NCI-H446 treated with DMSO at 0.1 percent for 48 hours (cell line): ENCODE data around the gene NANOGP8.
"Not testable (repeated sequence)": the region's sequence is repeated elsewhere in the genome, so short reads cannot be mapped to it uniquely, and the experiment has no call there.

Experiments
- DNase-seq: peaks from one replicate; lab custom pipeline; 2025; lab: John Stamatoyannopoulos, UW

The NANOGP8 gene, protein sequence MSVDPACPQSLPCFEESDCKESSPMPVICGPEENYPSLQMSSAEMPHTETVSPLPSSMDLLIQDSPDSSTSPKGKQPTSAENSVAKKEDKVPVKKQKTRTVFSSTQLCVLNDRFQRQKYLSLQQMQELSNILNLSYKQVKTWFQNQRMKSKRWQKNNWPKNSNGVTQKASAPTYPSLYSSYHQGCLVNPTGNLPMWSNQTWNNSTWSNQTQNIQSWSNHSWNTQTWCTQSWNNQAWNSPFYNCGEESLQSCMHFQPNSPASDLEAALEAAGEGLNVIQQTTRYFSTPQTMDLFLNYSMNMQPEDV

DNA sequence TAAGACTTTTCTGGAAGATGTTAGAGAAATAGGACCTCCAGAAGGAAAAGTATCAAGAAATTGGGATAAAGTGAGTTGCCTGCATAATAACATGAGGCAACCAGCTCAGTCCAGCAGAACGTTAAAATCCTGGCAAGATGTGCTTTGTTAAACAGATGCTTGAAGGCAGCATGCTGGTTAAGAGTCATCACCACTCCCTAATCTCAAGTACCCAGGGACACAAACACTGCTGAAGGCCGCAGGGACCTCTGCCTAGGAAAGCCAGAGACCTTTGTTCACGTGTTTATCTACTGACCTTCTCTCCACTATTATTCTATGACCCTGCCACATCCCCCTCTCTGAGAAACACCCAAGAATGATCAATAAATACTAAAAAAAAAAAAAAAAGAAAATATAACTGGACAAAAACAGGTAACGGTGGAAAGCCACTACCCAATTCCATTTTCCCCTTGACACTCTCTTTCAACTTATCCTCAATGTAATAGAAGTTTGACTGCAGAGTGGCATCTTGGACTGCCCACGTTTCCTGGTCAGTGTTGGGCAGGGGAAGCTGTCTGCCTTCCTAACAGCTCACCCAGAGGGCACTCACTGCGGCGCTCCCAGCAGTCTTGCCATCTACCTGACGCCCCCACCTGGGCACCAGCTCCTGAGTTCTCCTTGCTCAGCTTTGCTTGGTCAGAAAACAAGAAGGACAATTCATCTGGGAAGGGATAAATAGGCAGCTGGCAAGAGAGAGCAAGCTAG is at the start of gene NANOGP8:
TSS of gene NANOGP8 (minus strand) at position 120 of the 744 bp plus-strand sequence. CDS start 185 bp downstream, outside the sequence.
- DNase-seq: not testable (repeated sequence)

GRCh38 chr15:35134299-35134698 is 49.2 kb upstream of the NANOGP8 start:
- no peak for DNase-seq

GRCh38 chr15:35130245-35130644 is 45.1 kb upstream of the NANOGP8 start:
- DNase-seq: no peak

DNA sequence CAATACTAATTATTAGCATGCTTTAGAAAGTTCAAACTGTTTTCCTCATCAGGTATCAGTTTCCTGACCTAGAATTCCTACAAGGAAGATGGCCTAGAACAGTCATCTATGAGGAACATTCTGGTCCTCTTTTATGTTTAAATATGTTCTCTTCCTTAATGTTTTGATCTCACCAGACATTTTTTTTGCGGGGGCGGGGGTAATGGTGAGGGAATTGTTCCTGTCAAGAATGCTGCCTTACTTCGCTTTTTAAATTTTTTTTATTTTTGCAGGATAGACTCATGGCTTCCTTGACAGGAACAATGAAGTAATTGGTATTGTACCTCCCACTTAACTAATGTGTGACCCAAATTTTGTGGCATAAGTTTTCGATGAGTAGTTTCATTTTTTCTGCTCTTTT is 44.3 kb upstream of the NANOGP8 start:
- DNase-seq: no peak

GRCh38 chr15:35127717-35128116 is 42.6 kb upstream of the NANOGP8 start:
- DNase-seq: no peak

DNA sequence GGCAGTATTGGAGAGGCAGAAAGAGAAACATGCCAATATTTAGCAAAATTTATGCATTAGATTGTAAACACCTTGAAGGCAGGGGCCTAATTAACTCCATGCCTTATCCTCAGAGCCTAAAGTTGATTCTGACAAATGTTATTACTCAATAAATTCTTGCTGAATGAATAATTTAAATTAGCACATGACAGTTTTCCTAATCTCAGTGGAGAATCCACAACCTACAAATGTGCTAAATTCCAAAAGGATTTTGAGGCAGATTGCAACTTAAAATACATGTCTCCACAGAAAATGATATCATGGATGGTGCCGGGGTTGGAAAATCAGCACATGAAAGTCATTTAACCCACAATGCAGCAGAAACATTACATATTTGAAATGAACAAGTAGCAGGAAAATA is 41.1 kb upstream of the NANOGP8 start:
- DNase-seq: no peak

GRCh38 chr15:35123743-35124142 is 38.6 kb upstream of the NANOGP8 start:
- no peak for DNase-seq

DNA sequence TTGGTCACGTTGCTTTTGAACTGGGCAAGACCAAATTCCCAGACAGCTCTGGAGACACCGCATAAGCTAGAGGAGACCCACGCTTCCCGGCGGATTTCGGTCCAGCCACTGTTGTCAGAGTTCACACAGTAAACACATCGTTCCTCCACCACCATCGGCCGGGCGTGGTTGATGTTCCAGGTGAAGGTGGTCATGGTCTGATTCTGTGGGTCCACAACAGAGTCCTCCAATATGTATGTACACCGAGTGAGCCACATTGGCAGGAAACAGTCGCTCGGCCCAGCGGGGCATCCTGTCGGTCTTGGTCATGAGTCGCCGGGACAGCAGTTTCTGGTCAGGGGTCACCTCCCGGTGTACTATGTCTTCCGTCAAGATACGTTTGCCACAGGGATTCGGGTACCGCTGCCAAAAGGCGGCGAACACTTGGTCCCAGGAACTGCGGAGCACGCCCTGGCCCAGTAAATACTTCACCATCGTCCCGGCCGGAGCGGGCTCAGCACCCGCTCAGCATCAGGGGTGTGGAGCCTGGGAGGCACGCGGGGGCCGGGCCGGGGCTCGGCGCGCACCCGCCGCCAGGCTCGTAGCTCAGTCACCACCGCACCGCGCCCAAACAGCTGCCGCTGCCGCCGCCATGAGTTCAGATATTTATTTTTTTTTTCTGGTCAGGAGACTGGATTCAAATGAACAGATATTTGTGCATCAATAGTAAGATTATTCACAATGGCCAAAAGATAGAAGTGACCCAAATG is 36.7 kb upstream of the NANOGP8 start:
- no peak for DNase-seq

GRCh38 chr15:35120173-35120572 is 35.1 kb upstream of the NANOGP8 start:
- no peak for DNase-seq

GRCh38 chr15:35118960-35119359 is 33.9 kb upstream of the NANOGP8 start:
- no peak for DNase-seq

DNA sequence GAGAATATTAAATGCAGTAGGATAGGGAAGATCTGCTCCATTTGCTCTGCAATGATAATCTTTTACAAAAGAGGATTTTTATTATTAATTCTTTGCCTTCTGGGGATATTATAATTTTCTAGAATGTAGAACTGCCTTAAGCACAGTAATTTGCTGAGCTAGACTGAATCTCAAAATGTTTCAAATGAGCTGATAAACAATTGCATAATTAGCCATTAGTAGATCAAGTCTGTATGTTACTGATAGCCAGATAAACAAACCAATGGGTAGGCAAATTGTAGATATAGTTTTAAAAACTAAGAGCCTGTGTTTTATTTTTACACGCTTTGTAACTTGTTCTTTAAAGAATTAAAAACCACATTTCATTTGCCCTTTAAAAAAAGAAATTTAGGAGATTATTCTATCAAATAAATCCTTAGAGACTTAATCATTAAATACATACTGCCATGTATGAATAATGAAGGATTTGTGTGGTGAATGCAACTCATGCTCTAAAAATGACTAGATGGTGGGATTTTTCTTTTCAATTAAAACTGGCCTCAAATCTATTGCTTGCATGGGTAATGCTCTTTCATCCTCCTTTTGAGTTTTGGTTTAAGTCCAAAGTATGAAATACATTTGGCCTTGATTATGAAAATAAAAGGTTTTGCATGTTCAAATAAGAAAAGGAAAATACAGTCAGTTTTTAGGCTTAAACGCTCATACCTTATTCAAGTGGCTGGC is 32.6 kb upstream of the NANOGP8 start:
- no peak for DNase-seq

DNA sequence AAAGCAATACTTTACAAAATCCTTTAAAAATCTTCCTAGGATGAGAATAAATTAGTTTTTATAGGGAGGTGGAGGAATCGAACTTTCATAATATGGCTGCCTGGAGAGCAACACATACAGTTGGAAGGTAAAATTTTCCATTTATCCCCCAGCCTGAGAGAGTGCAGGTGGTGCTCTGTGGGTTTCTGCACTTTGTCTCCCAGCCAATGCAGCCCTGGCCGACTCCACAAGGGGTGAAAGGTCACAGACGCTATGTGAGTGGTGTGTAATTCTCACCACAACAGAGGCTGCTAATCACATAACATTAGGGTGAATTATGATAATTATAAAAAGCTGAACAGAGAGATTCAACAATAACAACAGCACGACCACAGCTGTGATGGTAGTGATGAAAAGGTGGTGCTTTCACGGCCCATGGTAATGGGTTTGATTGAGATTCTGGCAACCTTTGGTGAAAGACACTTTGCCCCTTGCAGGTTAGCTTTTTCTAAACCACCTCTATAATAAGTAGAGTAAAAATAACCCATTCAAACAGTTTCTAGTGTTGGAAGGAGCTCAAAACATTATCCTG is 30.1 kb upstream of the NANOGP8 start:
- no peak for DNase-seq

- DNase-seq: no peak
These were observed 27.3 kb upstream of the NANOGP8 start for GRCh38 chr15:35112346-35112745.

DNA sequence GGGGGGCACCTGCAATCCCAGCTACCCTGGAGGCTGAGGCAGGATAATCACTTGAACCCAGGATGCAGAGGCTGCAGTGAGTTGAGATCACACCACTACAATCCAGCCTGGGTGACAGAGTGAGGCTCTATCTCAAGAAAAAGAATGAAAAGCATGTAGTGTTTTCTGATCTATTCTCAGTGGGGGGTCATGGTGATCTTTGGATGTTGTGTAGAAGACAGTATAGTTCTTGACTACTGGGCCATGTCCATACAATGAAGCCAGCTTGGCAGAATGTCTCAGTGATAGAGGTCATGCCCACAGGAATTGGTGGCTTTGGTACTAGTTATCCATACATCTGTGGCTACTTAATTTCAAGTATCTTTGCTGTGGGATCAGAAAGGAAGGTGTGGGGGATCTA is 26.8 kb upstream of the NANOGP8 start:
- DNase-seq: no peak

DNA sequence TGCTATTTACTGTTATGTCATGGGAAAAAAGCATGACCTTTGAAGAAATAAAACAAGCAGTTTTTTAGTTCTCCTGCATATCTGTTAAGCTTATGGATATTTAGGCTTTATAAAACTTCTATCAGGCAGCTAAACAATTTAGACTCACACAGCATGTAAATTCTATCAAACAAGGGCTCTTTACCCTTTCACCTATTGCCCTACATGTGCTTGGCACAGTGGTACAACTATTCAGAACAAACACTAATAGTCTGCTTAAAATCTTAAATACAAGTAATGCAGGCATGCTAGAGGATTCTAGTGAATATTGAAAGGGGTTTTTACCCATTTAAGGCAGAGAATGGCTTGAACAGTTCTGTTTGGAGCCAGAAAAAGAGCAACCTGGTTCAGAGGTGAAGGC is 23.4 kb upstream of the NANOGP8 start:
- no peak for DNase-seq

- no peak for DNase-seq
These were observed 22.5 kb upstream of the NANOGP8 start for GRCh38 chr15:35107561-35107960.

- DNase-seq: no peak
These were observed 22.0 kb upstream of the NANOGP8 start for GRCh38 chr15:35107122-35107521.

DNA sequence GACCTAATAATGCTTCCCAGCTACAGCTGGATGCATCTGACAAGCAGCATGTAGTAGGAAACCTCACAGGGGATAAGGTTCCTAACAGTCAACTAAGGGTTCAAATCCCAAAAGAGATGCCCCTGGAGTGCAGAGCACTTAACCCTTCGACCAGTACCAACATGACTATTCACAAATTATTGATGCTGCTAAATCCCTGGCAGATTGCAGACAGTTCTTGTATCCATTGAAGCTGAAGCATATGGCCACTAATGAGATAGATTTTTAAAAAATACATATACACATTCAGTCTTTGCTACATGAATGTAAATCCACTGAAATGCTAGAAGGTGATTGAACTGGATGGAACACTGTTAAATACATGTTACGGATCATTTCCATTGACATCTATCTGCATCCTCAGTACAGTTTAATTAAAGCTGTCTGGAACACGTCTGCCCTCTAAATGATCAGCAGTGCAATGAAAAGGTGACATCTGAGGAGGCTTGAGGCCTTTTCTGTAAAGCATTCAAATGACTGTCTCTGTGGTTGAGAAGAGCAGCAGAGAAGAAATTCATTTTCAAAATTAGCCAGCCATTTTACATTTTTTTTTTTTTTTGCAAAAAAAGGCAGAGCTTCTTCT is 19.5 kb upstream of the NANOGP8 start:
- DNase-seq: no peak

DNA sequence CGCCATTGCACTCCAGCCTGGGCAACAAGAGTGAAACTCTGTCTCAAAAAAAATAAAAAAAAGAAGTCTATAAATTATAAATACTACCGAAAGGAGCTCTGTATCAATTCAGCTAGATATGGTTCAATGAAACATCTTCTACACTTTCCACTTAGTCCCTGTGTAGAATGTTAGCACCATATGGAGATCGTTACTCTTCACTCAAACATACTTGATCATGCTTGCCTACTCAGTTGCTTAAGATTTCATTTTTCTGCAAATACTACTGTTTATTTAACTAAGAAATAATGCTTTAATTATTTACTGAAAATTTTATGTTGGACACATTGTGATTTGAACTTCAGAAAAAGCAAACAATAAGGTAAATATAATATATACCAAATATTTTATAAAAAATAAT is 17.1 kb upstream of the NANOGP8 start:
- DNase-seq: no peak

DNA sequence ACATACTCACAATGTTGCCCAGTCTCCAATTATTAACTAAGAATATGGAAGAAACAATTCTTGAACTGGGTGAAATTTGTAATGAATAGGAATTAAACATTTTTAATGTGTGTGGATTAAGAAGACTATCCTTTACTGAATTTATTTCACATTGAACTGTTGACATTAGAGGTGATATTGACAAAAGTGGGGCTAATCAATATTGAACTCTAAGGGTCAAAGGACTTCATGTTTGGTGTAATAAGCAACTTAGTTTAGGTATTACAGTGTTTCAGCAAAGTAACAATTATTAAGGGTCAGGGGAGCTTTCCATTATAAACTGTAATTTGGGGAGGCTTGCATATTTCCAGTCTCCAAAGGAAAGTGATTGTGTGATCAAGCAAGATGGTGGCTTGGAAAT is 16.2 kb upstream of the NANOGP8 start:
- DNase-seq: no peak

- no peak for DNase-seq
These were observed 13.6 kb upstream of the NANOGP8 start for GRCh38 chr15:35098737-35099136.
